Gastroesophageal sphincter (tissue), 4 donors: ENCODE results near the gene KCNE4. TPM values are rescaled to one million over a fixed set of nuclear protein-coding genes. Genes with fewer than 3 reads are reported as not detected.

Experiments used
- ATAC-seq: fragments of 150-250 bp; one replicate; pipeline ENCODE4 v1.9.1; 2016; ENCODE audit warnings: mild to moderate bottlenecking, moderate library complexity
- H3K27ac ChIP-seq, 4 donors: fragments of 200-600 bp; sonication (generic) in 3 of 4; 1 replicate in 3 of 4; 2 replicates in 1 of 4; pipeline ENCODE4 v1.5.1; 2016 to 2019
- H3K27me3 ChIP-seq: fragments of 200-600 bp; sonication (generic); one replicate; pipeline ENCODE4 v1.5.1; 2019
- H3K36me3 ChIP-seq, 2 donors: fragments of 200-600 bp; sonication (generic); one replicate each; pipeline ENCODE4 v1.5.1; 2019; ENCODE audit warnings: control low read depth in 1 of 2
- H3K4me1 ChIP-seq, 3 donors: fragments of 200-600 bp; sonication (generic); 1 replicate in 2 of 3; 2 replicates in 1 of 3; pipeline ENCODE4 v1.5.1; 2016 to 2019; ENCODE audit warnings: control low read depth in 2 of 3
- H3K4me3 ChIP-seq, 2 donors: fragments of 200-600 bp; sonication (generic); one replicate each; pipeline ENCODE4 v1.5.1; 2019; ENCODE audit warnings: mild to moderate bottlenecking in 1 of 2, moderate library complexity in 1 of 2
- H3K9me3 ChIP-seq, 3 donors: fragments of 200-600 bp; sonication (generic); one replicate each; pipeline ENCODE4 v1.5.1; 2017 to 2019; ENCODE audit warnings: control low read depth in 2 of 3
- CTCF ChIP-seq, 4 experiments: fragments of 200-600 bp in 2 of 4; fragments of 450-650 bp in 2 of 4; sonication (generic) in 1 of 4; IDR thresholded peaks; one replicate each; pipeline ENCODE4 v1.5.1; 2017 to 2019; ENCODE audit warnings: antibody characterized with exemption in 4 of 4, mild to moderate bottlenecking in 2 of 4, moderate library complexity in 2 of 4
- EP300 ChIP-seq: sonication (generic); formaldehyde crosslinking; IDR thresholded peaks from one replicate; pipeline ENCODE4 v1.6.1; 2017; ENCODE audit warnings: antibody characterized with exemption, mild to moderate bottlenecking
- POLR2A ChIP-seq, 2 donors: fragments of 450-650 bp; IDR thresholded peaks; one replicate each; pipeline ENCODE4 v1.6.1; 2017; ENCODE audit warnings: antibody characterized with exemption in 2 of 2, mild to moderate bottlenecking in 2 of 2, moderate library complexity in 1 of 2
- POLR2AphosphoS5 ChIP-seq: sonication (generic); formaldehyde crosslinking; IDR thresholded peaks from one replicate; pipeline ENCODE4 v1.6.1; 2017; ENCODE audit warnings: antibody characterized with exemption
- WGBS, 2 donors: methylation state at CpG; one replicate each; pipeline ENCODE4 v1.1.5; 2018; ENCODE audit warnings: low coverage in 1 of 2; 5-methylcytosine and 5-hydroxymethylcytosine counted together
- total RNA-seq, 4 donors: library from RNA; depleted of rRNA; stranded (reverse); fragments of >200 nt; gene quantifications; one replicate each; pipeline ENCODE4 v1.1.0, GENCODE V29; 2016

KCNE4 gene
- total RNA-seq, 4 donors from 2014 or later: 13.0 to 24.8 (median 20.0) TPM

DNA sequence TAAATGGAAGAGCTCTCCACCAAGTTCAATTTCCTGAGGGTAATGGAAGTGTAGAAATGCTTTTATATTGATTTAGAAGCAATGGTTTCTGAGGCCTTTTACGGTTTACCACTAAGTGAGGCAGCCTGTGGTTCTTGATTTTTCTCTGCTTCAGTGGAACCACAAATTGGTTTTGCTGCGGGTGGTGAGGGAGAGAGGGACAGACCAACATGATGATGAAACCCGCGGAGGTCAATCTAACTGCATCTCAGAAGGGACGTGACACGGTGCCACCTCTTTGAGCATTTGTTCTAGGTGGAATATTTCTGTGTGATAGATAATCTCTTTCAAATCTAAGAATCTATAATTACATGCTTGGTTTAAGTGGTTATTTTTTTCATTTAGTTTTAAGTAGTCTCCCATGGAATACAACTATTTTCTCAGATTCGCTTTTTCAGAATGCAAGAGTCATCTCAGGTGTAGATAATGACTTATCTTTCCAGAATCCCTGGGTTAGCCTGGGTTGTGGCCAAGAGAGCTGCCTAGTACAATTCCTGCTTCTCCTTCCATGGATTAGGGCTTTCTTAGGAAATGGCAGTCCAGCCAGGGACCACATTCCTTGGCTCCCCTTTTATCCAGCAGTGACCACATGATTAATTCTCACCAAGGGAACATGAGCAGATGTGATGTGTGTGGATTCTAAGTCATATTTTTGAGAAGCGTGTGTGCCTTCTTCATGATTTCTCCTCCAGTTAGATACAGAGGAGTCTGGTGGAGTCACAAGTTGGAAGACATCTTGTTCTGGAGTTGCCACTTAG lies 52.5 kb downstream of the KCNE4 start:
- Histone ChIP-seq H3K27me3 (no peaks in the 10 kb centered on the region), H3K36me3 (no peaks in the 10 kb centered on the region), H3K9me3 (no peaks in the 10 kb centered on the region), H3K27ac (no peak overlapping the region), H3K4me1 (peaks cover 13 to 36% (median 18%) of the 10 kb centered on the region in 3 donors), H3K4me3 (no peak overlapping the region)
- TF ChIP-seq POLR2AphosphoS5: no peak
- TF ChIP-seq EP300: no peak
- TF ChIP-seq CTCF (IDR thresholded peaks at IDR 0.05): no peak
- TF ChIP-seq POLR2A (IDR thresholded peaks at IDR 0.05): no peak
- ATAC-seq: no peak
- 95 to 98% methylated on average over 7 of the region's 8 CpGs for WGBS, 2 donors

Other genes with a start within 250 kb of the KCNE4 start
- gene ACSL3, start 191.2 kb upstream of the KCNE4 start, total RNA-seq: 10 to 100 TPM; 46.5 to 71.6 (median 52.1) TPM